ENCODE measurements around the gene RGS13.

RGS13 gene

DNA sequence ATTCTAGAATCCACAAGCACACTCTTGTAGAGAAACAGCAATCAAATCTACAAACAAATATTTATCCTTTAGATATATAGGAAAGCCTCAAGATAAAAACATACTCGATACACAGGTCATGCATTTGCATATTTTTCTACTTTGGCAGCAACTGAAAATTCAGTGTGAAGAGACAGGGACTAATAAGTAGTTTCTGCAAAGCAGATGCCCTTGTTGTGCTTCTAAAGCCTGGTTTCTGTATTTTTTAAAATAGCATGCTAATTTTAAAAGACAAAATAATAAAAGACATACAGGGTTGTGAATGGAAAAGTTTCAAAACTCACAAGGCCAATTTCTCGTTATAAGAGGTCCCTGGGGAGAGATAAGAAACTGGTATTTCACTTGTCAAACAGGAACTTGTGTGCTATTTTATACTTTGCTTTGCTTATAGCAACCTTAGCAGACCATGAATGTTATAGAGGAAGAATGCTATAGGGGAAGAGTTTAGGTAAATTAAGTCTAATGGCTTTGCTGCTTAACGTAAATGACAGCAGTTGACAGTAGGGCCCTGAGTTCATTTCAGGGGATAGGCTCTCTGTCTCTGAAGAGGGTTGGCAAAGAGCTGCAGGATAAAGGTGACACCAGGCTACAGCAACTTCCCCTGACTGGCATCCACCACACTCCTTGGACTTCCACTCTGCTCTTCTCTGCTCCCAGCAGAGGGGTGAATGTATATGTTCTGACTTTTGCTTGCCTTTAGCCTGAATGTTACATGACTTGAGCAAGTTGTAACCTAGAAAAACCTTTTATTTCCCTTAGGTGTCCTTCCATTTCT is 9.4 kb upstream of the RGS13 start:
- DNase-seq (ENCODE audit: low spot score): no peak

DNA sequence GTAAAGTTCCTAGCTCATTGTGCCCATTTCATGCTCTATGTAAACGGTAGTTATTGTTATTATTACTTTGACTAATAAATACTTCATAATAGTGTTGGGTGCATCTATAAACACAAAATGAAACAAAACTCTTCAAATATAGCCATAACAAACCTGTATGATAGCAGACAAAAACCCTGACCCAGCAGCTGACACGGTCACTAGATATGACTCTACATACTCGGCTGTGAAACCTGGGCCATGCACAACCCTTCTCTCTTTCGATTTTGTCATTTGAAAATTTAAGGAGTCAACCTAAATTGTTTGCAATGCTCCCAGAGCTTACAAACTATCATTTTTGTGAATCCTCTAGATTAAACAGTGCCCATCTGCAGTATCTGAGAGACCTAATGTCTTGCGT is 8.0 kb upstream of the RGS13 start:
- no peak for DNase-seq (ENCODE audit: low spot score)

DNA sequence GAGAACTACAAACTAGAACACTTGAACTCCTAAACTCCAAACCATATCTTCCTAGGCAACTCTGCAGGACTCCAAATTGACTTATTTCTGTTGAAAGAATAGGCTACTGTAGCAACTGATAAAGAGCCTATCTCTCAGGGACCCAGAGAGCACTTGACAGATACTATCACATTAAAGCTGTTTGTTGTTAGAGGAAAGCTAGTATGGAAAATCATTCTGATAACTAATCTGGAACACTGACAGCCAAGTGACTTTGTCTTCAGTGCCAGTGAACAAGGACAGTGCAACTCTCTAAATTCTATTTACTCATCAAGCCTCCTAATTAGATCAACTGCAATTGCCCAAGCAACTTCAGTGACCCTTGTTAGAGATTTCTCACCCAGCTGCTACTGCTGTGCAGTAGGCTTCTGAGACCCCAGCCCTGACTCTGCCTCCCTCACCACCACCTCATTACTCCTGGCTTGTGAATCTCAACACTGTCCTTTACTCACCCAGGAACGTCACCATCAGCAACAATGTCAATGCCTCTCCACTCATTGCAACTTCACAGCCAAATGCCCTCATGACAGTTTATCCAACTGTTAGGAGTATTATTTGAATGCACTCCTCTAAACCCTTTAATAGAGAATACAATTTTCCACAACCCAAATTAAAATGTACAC is 7.4 kb upstream of the RGS13 start:
- DNase-seq (ENCODE audit: low spot score): no peak

DNA sequence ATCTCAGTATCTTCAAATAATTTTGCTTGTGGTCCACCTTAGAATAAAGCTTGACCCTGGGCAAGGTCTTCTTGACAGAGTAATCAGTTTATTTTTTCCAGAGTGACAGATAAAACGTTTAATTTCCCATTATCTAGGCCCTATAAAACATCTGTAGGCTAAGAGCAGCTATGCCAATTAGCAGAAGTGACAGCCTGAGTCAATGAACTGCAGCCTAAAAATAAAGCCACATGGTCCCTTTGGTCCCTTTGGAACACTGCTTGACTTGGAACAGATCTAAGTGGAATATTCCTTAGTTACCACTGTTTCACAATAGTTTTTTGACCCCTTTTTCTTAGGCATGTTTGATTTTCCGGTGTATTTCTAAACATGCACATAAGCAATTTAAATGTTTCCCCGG is 6.3 kb upstream of the RGS13 start:
- DNase-seq (ENCODE audit: low spot score): no peak

DNA sequence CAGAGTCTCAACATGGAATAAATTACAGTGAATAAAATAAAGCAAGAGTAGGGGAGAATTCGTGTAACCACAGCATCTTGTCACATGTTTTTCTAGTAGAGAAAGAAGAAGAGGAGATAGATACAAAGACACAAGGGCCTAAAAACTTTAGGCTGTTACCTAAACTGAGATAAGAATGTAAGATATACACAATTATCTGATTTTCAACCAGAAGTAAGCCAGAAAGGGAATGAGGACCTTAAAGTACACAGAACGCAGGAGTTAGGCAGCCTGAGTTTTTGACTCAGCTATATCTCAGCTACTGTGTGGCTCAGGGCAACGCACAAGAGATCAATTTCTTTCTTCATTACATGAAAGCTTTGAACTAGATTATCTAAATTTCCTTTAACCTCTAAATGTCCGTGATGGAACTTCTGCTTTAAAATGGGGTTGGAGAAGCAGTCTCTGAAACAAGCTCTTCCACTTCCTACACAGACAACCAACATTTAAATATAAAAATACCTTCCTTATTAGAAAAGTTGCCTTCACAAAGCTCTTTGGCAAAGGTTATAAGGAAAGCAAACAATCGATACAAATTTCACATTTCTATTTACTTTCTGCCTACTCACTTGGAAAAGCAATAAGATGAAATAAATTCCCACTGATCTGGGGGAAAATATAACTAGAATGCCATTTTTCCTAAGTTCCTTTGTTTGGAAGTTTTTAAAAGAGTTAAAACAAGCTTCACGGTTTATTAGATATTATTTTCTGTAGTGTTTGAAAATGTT is 5.2 kb upstream of the RGS13 start:
- DNase-seq (ENCODE audit: low spot score): no peak

DNA sequence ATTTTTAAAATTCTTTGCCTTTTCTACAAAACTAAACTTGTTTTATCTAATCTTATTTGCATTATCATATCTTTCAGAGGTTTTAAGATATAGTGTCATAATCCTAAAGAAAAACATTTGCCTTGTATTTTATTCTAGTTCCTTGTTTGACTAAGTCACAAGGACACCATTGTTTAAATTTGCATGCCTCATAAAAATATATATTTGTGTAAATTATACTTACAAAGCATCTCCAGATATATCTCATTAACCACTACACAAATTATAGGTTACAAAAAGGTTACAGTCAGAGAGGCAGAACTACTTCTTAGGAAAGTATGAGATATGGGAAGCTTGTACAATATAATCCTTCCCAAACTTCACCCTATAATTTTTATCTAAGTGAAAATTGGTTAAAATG is 4.2 kb upstream of the RGS13 start:
- DNase-seq (ENCODE audit: low spot score): no peak

DNA sequence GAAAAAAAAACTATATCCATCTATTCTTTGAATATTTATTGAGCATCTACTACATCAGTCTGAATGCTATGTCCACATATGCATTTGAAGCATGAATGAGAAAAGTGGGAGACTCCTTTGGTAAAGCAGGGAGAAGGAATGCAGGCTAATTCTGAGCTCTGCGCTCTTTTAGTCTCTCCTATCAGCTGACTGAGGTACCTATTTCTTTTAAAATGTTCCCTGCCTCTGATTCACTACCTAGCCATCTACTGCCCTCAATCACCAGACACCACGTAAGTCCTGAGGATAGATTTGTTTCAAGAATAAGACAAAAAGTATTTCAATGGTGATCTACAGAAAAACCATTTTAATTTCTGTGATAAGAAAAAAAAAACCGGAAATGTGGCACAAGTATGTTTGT is 3.8 kb upstream of the RGS13 start:
- DNase-seq (ENCODE audit: low spot score): no peak

DNA sequence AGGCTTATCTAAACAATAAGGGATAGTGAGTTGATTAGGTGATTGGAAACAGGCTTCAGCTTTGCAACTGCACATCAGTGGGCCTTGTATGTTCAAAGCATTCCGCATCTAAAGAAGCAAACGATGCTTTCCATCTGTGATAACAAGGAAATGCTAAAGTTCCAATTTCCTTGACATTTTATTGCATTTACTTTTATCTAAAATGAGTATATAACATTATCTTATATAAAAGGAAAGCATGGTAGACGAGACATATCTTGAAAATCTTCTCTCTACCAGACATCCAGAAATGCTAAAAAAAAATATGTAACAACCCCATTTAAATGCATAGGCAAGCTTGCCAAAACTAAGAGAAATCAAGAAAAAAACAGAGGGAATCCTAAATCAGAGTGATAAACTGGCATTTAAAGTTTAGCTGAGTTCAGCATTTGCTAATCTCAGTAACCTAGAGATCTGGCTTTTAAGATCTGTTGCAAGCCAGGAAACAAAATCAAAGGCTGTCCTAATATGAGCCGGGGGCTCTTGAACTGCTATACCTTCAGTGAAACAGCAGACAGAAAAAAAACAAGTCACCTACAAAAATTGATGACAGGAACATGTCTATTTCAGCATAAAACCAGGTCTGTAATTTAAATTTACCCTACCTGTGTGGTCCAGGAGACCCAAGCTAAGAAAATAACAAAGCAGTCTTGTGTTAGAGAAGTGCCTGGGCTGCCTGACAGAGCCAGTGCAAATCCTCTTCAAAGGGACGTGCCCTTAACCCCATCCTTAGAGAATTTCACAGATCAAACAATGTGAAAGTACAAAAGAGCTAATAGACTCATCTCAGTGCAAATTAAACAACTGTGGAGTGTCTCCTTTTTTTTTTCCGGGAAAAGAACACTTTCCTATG is 3.1 kb upstream of the RGS13 start:
- DNase-seq (ENCODE audit: low spot score): no peak

DNA sequence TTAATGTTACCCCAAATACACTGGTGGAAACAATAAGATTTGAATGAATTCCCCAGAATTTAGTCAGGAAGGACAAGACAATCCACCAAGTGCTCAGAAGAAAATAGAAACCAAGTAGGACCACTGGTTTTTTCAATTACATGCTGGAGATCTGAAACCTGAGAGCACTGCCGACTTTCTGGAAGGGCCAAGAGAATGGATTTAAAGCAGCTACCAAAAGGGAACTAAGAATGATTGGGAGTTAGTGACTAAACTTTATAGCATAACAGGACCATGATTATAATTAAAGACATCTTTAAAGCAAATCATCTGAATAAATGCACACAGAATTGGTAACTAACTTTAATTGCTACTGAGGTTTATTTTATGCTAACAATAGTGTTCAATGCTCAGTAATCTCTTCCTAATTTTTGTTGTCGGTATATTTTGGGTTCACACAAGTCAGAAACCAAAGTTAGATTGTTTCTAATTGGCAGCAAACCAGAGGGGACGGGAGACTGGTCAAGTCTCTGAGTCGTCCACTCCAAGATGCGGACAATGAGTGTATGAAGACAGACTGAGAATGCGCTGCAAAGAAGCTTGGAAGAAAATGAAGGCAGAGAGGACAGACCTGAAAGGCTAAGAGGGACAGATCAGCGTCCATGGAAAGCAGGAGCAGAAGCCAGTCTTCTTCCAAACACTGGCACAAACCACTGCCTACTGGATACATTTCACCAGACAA is 2.3 kb upstream of the RGS13 start:
- peak; percentile 7 for DNase-seq (ENCODE audit: low spot score)

DNA sequence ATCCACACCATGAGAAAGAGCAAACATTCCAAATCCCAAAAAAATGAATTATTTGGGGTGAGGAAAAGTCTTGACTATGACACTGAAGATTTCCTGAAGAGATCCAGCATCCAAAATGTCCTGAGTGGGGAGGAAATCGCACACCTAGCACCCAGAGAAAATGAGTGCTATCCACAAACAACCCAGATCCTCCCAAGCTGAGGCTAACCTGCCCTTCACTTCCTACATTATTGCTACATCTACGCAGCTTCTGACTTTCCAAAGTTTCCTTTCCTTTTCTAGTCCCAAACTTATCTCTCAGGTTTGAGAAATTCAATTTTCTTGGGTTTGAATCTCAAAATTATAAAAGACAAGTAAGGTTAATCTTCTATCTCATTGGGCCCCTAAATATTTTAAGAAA is 906 bp upstream of the RGS13 start:
- DNase-seq (ENCODE audit: low spot score): no peak

DNA sequence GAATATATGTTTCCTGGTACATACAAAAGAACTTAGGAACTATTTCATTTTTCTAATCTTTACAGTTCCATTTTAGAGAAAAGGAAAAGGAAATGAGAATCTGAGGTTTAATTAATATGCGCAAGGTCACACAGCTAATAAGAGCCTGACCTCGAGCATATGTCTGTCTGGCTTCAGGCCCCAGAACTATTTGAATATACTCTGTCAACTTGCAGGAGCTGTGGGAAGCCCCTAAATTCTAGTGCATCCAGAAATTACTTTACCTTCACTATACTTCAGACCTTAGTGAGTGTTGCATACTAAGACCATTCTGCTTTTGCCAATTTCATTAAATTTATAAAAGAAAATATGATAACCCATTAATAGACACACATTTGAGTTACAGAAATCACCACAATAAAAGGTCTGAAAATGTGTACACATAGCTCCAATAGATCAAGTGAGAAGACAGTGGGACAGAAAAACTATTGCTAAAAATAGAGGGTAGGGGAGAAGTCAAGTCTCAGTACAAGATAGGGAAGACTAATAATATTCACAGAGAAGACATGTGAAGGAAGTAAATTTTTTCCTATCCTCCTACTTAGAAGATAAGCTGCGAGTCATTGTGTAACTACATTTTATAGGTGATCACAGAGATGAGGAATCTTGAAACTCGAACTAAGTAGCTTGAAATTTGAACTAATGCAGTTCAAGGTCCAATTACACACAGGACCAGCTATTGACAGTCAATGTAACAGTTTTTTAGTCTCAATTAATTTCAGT is 3.8 kb downstream of the RGS13 start:
- peak; percentile 35 for DNase-seq (ENCODE audit: low spot score)

DNA sequence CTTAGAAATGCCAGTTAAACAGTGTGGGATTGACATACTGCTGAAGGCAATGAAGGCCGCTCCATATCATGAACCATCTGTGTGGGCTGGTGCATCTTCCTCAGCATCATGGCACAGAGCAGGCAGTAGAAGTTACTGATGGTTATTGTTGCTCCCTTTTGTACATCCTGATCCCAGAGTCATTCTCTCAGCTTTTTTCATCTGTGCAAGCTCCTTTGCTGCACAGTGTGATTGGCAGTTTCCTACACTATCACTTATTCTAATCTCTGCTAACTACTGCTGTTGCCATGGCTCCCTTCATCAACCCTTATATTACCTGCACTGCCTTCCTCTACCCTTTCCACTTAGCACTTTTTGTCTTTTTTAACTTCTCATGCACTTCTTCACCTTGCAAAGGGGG is 16.2 kb downstream of the RGS13 start:
- DNase-seq (ENCODE audit: low spot score): no peak

DNA sequence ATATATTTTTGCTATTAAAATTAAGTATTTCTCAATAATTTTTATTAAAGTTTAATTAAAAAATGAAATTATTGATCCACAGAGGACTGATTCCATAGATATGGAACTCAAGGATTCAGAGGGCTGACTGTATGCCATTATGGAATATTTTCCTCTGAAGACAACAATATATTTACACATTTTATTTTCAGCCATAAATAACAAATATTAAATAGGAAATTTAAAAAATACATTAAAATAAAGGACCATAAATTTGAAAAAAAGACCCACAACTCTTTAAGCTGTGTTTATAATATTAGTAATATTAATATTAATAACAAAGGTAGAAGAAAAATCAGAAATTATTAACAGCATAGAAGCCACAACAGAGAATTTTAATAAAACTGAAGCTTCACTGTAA is 18.2 kb downstream of the RGS13 start:
- no peak for DNase-seq (ENCODE audit: low spot score)

DNA sequence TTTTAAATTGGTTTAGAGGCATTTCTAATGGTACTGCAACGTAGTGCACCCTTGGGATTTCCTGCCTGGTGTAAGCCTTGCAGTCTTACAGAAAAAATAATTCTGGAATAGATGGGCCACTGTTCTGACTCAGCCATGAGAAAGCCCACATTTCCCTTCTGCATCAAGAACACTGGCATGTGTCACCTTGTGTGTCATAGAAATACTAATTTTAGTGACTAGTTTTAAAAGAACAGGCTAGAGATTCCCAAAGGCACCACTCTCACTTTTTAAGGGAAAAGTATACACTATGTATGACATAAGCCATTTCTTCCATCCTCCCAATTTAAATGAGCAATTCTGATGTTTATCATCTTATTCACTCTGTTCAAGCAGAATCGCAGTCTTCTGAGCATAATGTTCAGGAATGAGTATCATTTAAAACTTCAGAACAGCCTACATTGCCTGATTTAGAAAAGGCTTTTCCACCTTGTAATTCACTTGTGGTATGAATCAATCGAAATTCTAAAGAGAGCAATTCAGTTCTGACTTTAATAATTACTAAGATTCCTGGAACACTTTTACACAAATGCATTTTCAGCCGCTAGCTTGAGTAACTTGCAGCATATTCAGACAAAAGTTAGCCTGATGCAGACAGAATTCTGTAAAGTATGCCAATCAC is 18.8 kb downstream of the RGS13 start:
- DNase-seq (ENCODE audit: low spot score): peak; percentile 72

DNA sequence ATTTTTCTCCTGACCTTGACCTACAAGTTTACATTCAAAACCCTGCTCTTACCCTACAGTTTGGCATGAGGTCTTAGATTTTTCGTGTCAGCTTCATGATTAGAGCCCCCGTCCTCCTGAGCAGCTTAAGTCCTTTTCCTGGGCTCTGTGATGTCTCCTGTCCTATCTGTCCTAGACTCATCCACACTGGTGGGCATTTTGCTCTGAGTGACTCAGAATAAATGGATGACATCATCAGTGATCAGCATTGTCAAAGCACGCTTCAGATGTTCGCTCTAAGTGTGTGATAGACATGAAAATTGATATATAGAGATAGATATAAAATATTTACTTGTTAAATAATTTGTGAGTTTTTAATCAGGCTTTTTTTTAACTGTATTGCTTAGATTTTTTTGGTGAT is 21.8 kb downstream of the RGS13 start:
- DNase-seq (ENCODE audit: low spot score): no peak

DNA sequence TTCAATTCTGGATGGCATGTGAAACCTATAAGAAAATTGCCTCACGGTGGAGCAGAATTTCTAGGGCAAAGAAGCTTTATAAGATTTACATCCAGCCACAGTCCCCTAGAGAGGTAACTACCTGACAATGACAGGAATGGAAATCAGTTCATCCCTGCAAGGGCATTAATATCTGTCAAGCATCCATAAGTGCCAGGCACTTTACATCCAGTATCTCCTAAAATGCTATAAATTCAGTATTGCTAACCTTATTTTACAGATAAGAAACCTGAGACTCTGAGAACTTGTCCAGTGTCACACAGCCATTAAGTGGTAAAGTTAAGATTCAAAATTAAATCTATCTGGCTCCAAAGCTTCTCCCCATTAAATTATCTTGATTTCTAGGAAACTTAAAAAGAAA is 22.3 kb downstream of the RGS13 start:
- DNase-seq (ENCODE audit: low spot score): no peak

DNA sequence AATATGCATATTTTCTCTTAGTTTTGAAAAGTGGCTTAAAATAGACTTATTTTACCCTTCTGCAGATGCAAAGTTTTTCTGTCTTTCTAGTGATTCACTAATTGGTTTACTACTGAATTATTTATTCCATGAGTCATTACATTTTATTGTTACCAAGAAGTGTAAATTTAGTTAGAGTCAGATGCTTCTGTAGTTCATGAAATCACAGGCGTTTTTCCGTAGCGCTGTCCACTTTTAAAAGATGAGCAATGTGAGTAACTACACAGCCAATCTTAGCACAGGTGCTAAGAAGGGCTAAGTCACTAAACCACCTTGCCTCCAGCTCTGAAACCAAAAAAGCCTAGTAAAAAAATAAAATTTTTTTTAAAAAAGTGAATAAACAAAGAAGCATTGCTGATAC is 24.7 kb downstream of the RGS13 start:
- DNase-seq (ENCODE audit: low spot score): peak; percentile 16

DNA sequence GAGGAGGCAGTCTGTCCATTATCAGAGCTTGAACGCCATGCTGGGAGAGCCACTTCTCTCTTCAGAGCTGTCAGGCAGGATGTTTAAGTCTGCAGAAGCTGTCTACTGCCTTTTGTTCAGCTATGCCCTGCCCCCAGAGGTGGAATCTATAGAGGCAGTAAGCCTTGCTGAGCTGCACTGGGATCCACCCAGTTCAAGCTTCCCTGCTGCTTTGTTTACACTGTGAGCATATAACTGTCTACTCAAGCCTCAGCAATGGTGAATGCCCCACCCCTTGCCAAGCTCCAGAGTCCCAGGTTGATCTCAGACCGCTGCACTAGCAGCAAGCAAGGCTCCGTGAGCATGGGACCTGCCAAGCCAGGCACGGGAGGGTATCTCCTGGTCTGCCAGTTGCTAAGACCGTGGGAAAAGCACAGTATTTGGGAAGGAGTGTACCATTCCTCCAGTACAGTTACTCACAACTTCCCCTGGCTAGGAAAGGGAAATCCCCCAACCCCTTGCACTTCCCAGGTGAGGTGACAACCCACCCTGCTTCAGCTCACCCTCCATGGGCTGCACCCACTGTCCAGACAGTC is 32.5 kb downstream of the RGS13 start:
- no peak for DNase-seq (ENCODE audit: low spot score)

DNA sequence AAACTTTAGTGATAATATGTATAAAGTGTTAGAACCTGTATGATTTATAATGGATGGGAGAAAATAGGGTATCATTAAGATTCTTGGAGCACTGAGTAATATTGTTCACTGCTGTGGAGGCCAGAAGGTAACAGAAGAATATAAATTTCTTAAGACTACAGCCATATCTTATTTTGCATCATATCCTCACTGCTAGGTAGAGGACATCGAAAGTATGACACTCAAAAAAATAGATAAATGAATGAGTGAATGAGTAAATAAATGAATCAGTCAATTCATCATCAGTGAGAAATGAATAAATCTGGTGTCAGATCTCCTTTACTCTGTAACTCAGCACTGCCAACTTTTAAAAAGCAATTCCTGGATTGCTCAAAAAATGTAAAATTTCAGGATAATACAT is 33.2 kb downstream of the RGS13 start:
- DNase-seq (ENCODE audit: low spot score): no peak

DNA sequence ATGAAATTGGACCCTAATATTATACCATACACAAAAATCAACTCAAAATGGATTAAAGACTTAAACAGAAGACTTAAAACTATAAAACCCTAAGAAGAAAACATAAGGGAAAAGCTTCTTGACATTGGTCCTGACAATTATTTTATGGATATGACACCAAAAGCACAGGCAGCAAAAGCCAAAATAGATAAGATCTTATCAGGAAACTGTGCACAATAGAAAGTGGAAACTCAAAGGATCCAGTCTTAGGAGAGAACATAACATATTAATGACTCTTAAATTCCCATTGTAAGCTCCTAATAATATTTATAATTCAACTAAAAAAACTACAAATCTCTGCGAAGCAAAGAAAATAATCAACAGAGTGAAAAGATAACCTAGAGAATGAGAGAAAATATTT is 39.8 kb downstream of the RGS13 start:
- no peak for DNase-seq (ENCODE audit: low spot score)

Measured in AG08395 (cell line).